ENCODE measurements around the gene GPX4.

Gene GPX4

DNA sequence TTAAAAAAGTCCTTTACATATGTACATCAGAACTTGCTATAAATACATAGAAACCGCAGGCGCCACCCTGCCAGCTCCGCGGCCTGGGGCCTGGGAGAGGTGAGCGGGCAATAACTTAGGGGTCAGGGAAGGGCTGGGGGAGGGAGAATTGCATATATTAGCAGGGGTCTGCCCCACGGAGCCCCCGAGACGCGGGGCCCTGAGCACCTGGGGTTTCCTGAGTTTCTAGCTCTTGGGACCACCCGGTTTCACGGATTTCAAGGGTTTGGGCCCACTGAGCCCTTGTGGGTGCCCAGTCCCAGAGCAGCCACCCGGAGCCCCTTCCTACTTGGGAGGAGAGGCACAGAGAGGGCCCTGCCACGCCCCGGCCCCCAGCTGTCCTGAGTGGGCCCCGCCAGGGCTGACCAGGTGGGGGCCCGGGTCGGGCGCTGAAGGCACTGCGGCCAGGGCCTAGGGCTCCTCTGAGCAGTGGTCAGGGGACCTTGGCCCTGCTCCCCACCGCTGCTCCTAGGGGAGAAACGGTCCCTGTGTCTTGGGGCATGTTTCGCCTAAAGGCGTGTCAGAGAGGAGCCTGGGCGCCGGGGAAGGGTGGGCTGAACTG is 4.0 kb downstream of the GPX4 start:
- Histone ChIP-seq H4K8ac (ENCODE audit: low read depth, low read length) (no peak overlapping the region), H4K91ac (ENCODE audit: low read depth, low read length, poor library complexity) (no peak overlapping the region), H3K79me1 (ENCODE audit: low read depth, low read length) (peaks cover 18% of the 10 kb centered on the region), H3K23ac (ENCODE audit: low read depth, low read length, poor library complexity) (no peak overlapping the region), H2AK5ac (ENCODE audit: low read depth, low read length) (no peak overlapping the region), H3K4me1 (ENCODE audit: control insufficient read depth in 2 of 2, insufficient read depth in 1 of 2, low read depth in 1 of 2, low read length in 2 of 2) (peaks cover 9 to 11% of the 10 kb centered on the region in 2 donors), H3K36me3 (replicated peaks in 1 of 2; ENCODE audit: control insufficient read depth in 2 of 2, insufficient read depth in 2 of 2, low read length in 2 of 2) (peaks cover 20 to 47% of the 10 kb centered on the region in 2 donors), H2BK12ac (ENCODE audit: low read length) (no peak overlapping the region), H3K14ac (ENCODE audit: low read length) (no peak overlapping the region), H3K27ac (replicated peaks; ENCODE audit: low read length) (no peak overlapping the region), H3K18ac (ENCODE audit: low read length) (no peak overlapping the region), H2AFZ (ENCODE audit: low read length) (no peak overlapping the region), H2BK5ac (ENCODE audit: low read length) (no peak overlapping the region), H3K9me3 (replicated peaks in 1 of 2; ENCODE audit: control insufficient read depth in 2 of 2, insufficient read depth in 1 of 2, low read depth in 1 of 2, low read length in 2 of 2) (no peaks in the 10 kb centered on the region), H2BK15ac (ENCODE audit: low read length) (no peak overlapping the region), H2BK120ac (ENCODE audit: low read depth, low read length) (no peak overlapping the region), H3K4ac (ENCODE audit: low read length) (no peak overlapping the region), H3K4me3 (ENCODE audit: low read length in 2 of 2) (no peak overlapping the region), H3K27me3 (ENCODE audit: control insufficient read depth in 3 of 3, insufficient read depth in 3 of 3, low read depth in 1 of 3, low read length in 3 of 3) (no peaks in the 10 kb centered on the region), H3K4me2 (ENCODE audit: insufficient read depth, low read length, poor library complexity, severe bottlenecking) (no peak overlapping the region), H3K9ac (ENCODE audit: low read depth, low read length, poor library complexity) (no peak overlapping the region)
- no peak for DNase-seq (ENCODE audit: low spot score)
- no CpG with 5 or more reads among the region's 25 CpGs for WGBS, 2 donors (ENCODE audit: extremely low coverage in 2 of 2, insufficient read length in 2 of 2, insufficient replicate concordance in 1 of 2)

- no peak overlapping the region for H3K4ac ChIP-seq (ENCODE audit: low read length)
- no peaks in the 10 kb centered on the region for H3K27me3 ChIP-seq (ENCODE audit: control insufficient read depth in 3 of 3, insufficient read depth in 3 of 3, low read depth in 1 of 3, low read length in 3 of 3)
- peaks cover 10% of the 10 kb centered on the region in 2 donors for H3K4me1 ChIP-seq (ENCODE audit: control insufficient read depth in 2 of 2, insufficient read depth in 1 of 2, low read depth in 1 of 2, low read length in 2 of 2)
- DNase-seq (ENCODE audit: low spot score) = no peak
- no peak overlapping the region for H4K91ac ChIP-seq (ENCODE audit: low read depth, low read length, poor library complexity)
- H2AK5ac ChIP-seq (ENCODE audit: low read depth, low read length) = no peak overlapping the region
- no CpG with 5 or more reads among the region's 89 CpGs for WGBS, 2 donors (ENCODE audit: extremely low coverage in 2 of 2, insufficient read length in 2 of 2, insufficient replicate concordance in 1 of 2)
- no peak overlapping the region for H4K8ac ChIP-seq (ENCODE audit: low read depth, low read length)
- peaks cover 21% of the 10 kb centered on the region for H3K79me1 ChIP-seq (ENCODE audit: low read depth, low read length)
- H3K4me3 ChIP-seq (ENCODE audit: low read length in 2 of 2) = no peak overlapping the region
- H3K4me2 ChIP-seq (ENCODE audit: insufficient read depth, low read length, poor library complexity, severe bottlenecking) = no peak overlapping the region
- H3K36me3 ChIP-seq (replicated peaks in 1 of 2; ENCODE audit: control insufficient read depth in 2 of 2, insufficient read depth in 2 of 2, low read length in 2 of 2) = peaks cover 20 to 51% of the 10 kb centered on the region in 2 donors
- no peak overlapping the region for H3K18ac ChIP-seq (ENCODE audit: low read length)
- no peak overlapping the region for H2BK15ac ChIP-seq (ENCODE audit: low read length)
- H2BK120ac ChIP-seq (ENCODE audit: low read depth, low read length) = no peak overlapping the region
- no peak overlapping the region for H3K14ac ChIP-seq (ENCODE audit: low read length)
- H2AFZ ChIP-seq (ENCODE audit: low read length) = no peak overlapping the region
- H3K23ac ChIP-seq (ENCODE audit: low read depth, low read length, poor library complexity) = no peak overlapping the region
- H3K9ac ChIP-seq (ENCODE audit: low read depth, low read length, poor library complexity) = no peak overlapping the region
- H3K9me3 ChIP-seq (replicated peaks in 1 of 2; ENCODE audit: control insufficient read depth in 2 of 2, insufficient read depth in 1 of 2, low read depth in 1 of 2, low read length in 2 of 2) = no peaks in the 10 kb centered on the region
- no peak overlapping the region for H3K27ac ChIP-seq (replicated peaks; ENCODE audit: low read length)
- H2BK12ac ChIP-seq (ENCODE audit: low read length) = peak overlapping the region; percentile 58
- no peak overlapping the region for H2BK5ac ChIP-seq (ENCODE audit: low read length)
Observed at GRCh38 chr19:1108291-1109031, 4.7 kb downstream of the GPX4 start.

DNA sequence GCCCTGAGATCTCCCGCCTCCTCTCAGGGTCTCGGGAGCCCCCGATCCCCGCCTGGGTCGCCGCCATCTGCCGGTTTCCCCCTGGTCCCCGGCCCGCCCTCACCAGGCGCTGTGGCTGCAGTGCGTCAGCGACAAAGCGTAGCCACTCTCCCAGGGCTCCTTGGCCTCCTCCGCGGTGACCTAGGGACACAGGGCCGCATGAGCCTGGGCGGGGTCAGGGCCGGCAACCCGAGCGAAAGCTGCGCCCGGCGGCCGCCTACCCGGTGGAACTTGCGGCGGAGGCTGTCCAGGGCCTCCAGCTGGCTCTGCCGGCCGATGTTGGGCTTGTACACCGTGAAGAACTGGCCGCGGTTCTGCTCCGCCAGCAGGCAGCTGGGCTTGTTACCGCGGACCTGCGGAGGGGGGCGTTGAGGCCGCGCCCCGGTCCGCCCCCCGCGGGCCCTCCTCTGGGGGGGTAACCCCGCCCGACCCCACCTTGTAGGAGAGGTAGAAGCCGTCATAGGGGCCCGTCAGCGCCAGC is 5.3 kb downstream of the GPX4 start:
- WGBS, 2 donors (ENCODE audit: extremely low coverage in 2 of 2, insufficient read length in 2 of 2, insufficient replicate concordance in 1 of 2) = no CpG with 5 or more reads among the region's 48 CpGs
- H3K79me1 ChIP-seq (ENCODE audit: low read depth, low read length) = peaks cover 21% of the 10 kb centered on the region
- H3K27ac ChIP-seq (replicated peaks; ENCODE audit: low read length) = no peak overlapping the region
- H2AFZ ChIP-seq (ENCODE audit: low read length) = no peak overlapping the region
- H3K4me1 ChIP-seq (ENCODE audit: control insufficient read depth in 2 of 2, insufficient read depth in 1 of 2, low read depth in 1 of 2, low read length in 2 of 2) = peaks cover 12 to 15% of the 10 kb centered on the region in 2 donors
- no peak for DNase-seq (ENCODE audit: low spot score)
- H3K27me3 ChIP-seq (ENCODE audit: control insufficient read depth in 3 of 3, insufficient read depth in 3 of 3, low read depth in 1 of 3, low read length in 3 of 3) = no peaks in the 10 kb centered on the region
- H2BK15ac ChIP-seq (ENCODE audit: low read length) = no peak overlapping the region
- H3K4me3 ChIP-seq (ENCODE audit: low read length in 2 of 2) = no peak overlapping the region
- H3K18ac ChIP-seq (ENCODE audit: low read length) = peak overlapping the region; percentile 17
- no peak overlapping the region for H2BK120ac ChIP-seq (ENCODE audit: low read depth, low read length)
- no peak overlapping the region for H2BK12ac ChIP-seq (ENCODE audit: low read length)
- no peak overlapping the region for H4K91ac ChIP-seq (ENCODE audit: low read depth, low read length, poor library complexity)
- no peak overlapping the region for H3K14ac ChIP-seq (ENCODE audit: low read length)
- H3K4me2 ChIP-seq (ENCODE audit: insufficient read depth, low read length, poor library complexity, severe bottlenecking) = no peak overlapping the region
- H3K9ac ChIP-seq (ENCODE audit: low read depth, low read length, poor library complexity) = no peak overlapping the region
- H3K23ac ChIP-seq (ENCODE audit: low read depth, low read length, poor library complexity) = peak overlapping the region; percentile 43
- no peak overlapping the region for H4K8ac ChIP-seq (ENCODE audit: low read depth, low read length)
- no peak overlapping the region for H2AK5ac ChIP-seq (ENCODE audit: low read depth, low read length)
- peaks cover 21 to 57% of the 10 kb centered on the region in 2 donors for H3K36me3 ChIP-seq (replicated peaks in 1 of 2; ENCODE audit: control insufficient read depth in 2 of 2, insufficient read depth in 2 of 2, low read length in 2 of 2)
- H3K9me3 ChIP-seq (replicated peaks in 1 of 2; ENCODE audit: control insufficient read depth in 2 of 2, insufficient read depth in 1 of 2, low read depth in 1 of 2, low read length in 2 of 2) = no peaks in the 10 kb centered on the region
- no peak overlapping the region for H3K4ac ChIP-seq (ENCODE audit: low read length)
- H2BK5ac ChIP-seq (ENCODE audit: low read length) = no peak overlapping the region

Measured in neuronal stem cell (in vitro differentiated cells).